GM15510 (cell line): ENCODE results near the gene SYNDIG1.

Experiments
- POLR2A ChIP-seq: IDR thresholded peaks from 3 replicates; pipeline ENCODE4 v1.6.1; 2011; ENCODE audit warnings: borderline replicate concordance; ENCODE audit not compliant: insufficient read length; ENCODE audit errors: extremely low read depth

SYNDIG1 gene

GRCh38 chr20:24469116-24469893, at the start of gene SYNDIG1:
SYNDIG1 (plus strand) TSS chr20:24469629; CDS start chr20:24543098, 73,469 bp downstream.
- TF ChIP-seq POLR2A: no peak

- TF ChIP-seq POLR2A: no peak
Observed at GRCh38 chr20:24419786-24420185, 49.6 kb upstream of the SYNDIG1 start.

- TF ChIP-seq POLR2A: no peak
Observed at GRCh38 chr20:24420567-24420966, 48.9 kb upstream of the SYNDIG1 start.

- TF ChIP-seq POLR2A: no peak
Observed at GRCh38 chr20:24421071-24421470, 48.4 kb upstream of the SYNDIG1 start.

GRCh38 chr20:24422091-24422760, 47.2 kb upstream of the SYNDIG1 start:
- no peak for TF ChIP-seq POLR2A

GRCh38 chr20:24423390-24424313, 45.8 kb upstream of the SYNDIG1 start:
- no peak for TF ChIP-seq POLR2A

GRCh38 chr20:24425523-24426135, 43.8 kb upstream of the SYNDIG1 start:
- TF ChIP-seq POLR2A: no peak

GRCh38 chr20:24431279-24432045, 38.0 kb upstream of the SYNDIG1 start:
- TF ChIP-seq POLR2A: no peak

GRCh38 chr20:24432046-24432442, 37.4 kb upstream of the SYNDIG1 start:
- no peak for TF ChIP-seq POLR2A

- TF ChIP-seq POLR2A: no peak
Observed at GRCh38 chr20:24436160-24436559, 33.3 kb upstream of the SYNDIG1 start.

- no peak for TF ChIP-seq POLR2A
Observed at GRCh38 chr20:24437196-24438082, 32.0 kb upstream of the SYNDIG1 start.

- TF ChIP-seq POLR2A: no peak
Observed at GRCh38 chr20:24438331-24438730, 31.1 kb upstream of the SYNDIG1 start.
